LNCaP clone FGC (cell line): ENCODE data around the gene SYS1.

Experiments
- DNase-seq: peaks from one replicate; pipeline ENCODE4 v3.0.0-alpha.2; 2011; ENCODE audit warnings: low read depth
- H3K4me3 ChIP-seq: 2 replicates; pipeline ENCODE4 v1.5.1; 2011; ENCODE audit warnings: mild to moderate bottlenecking, low read depth, low read length, control low read depth
- CTCF ChIP-seq: IDR thresholded peaks from 2 replicates; pipeline ENCODE4 v1.5.1; 2012; ENCODE audit warnings: mild to moderate bottlenecking; ENCODE audit not compliant: control insufficient read depth, insufficient read depth; ENCODE audit errors: extremely low read depth

Gene SYS1

GRCh38 chr20:45318948-45319347 lies 44.0 kb upstream of the SYS1 start:
- DNase-seq: no peak
- H3K4me3 ChIP-seq: no peak overlapping the region
- no peak for TF ChIP-seq CTCF

DNA sequence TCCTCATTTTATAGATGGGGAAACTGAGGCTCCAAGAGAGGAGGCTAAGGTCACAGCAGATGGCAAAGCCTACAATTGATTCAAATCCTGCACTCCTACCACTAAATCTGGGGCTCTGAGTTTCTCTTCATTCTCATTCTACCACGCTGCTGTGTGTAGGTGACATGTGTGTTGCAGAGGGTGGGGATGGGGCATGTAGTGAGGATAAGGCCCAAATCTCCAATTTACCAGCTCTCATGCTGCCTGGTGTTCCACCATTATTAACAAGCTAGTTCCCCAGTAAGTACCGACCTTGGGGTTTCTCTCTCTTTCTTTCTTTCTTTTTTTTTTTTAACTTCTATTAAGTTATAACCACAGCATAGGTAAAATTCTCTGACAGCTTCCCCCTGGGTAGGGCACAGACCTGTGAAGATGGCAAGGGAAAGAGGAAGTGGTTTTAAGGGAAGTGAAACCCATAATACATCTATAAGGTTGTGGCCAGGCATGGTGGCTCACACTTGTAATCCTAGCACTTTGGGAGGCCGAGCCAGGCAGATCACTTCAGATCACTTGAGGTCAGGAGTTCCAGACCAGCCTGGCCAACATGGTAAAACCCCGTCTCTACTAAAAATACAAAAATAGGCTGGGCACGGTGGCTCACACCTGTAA lies 41.9 kb upstream of the SYS1 start:
- no peak for TF ChIP-seq CTCF
- H3K4me3 ChIP-seq: no peak overlapping the region
- no peak for DNase-seq

- peak; percentile 60 for TF ChIP-seq CTCF
- peak; percentile 68 for DNase-seq
- H3K4me3 ChIP-seq: no peak overlapping the region
These were observed 40.0 kb upstream of the SYS1 start for GRCh38 chr20:45322952-45323383.

DNA sequence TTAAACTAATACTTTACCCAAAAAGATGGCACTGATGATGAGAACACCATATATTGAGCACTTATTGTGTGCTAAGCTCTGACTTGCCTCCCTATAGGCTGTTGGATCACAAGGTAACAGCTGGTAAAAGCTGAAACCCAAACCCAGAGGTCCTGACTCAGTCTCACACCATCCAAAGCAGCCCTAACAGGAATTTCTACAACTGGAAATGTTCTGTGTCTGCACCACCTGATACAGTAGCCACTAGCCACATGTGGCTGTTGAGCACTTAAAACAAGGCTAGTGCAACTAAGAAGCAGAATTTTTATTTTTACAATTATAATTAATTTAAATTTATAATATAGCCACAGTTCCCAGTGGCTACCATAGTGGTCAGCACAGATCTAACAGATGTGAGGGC lies 39.2 kb upstream of the SYS1 start:
- no peak for TF ChIP-seq CTCF
- no peak overlapping the region for H3K4me3 ChIP-seq
- no peak for DNase-seq

DNA sequence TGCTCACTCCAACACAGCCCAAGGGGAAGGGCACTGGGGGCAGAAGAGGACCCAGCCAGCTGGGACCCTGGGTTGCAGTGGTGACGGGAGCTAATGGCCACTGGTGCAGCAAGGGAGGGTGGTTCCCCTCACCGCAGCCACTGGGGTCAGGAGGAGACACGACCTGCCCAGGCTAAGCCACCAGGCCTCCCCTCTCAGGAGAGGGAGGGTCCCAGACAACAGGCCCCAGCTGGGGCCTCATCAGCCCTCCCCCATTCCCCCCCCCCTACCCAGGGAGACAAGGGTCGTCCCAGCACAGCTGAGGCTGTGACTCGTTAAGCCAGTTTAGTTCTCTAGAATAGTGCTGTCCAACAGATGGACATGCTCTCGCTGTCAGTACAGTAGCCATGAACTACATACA lies 37.6 kb upstream of the SYS1 start:
- no peak for TF ChIP-seq CTCF
- no peak for DNase-seq
- H3K4me3 ChIP-seq: no peak overlapping the region

DNA sequence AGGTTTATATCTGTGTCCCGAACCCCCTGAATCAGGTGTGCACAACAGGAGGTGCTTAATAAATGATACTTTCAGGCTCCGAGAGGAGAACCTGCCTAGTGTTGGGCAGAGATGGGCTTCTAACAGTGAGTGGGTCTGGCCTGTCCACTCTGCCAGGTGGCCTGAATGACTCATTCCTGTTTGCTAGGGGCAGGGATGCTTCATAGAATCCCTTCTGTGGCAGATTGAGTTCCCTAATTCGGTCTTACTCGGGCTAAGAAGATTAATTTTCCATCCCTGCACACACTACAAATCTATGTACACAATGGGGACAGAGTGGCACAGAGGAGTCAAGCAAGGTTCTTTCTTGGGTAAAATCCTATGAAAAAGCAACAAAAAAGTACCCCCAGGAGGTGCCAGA lies 34.5 kb upstream of the SYS1 start:
- DNase-seq: no peak
- no peak for TF ChIP-seq CTCF
- no peak overlapping the region for H3K4me3 ChIP-seq
